ENCODE results near the gene CDT1. TPM values are rescaled to one million over a fixed set of nuclear protein-coding genes. Genes with fewer than 3 reads are reported as not detected.
A peak's percentile ranks its signal among the peaks of the same experiment; 100 is the strongest.

The CDT1 gene
- total RNA-seq, 4 donors from 2014 or later, result 7.9 to 28.1 (median 10.1) TPM

DNA sequence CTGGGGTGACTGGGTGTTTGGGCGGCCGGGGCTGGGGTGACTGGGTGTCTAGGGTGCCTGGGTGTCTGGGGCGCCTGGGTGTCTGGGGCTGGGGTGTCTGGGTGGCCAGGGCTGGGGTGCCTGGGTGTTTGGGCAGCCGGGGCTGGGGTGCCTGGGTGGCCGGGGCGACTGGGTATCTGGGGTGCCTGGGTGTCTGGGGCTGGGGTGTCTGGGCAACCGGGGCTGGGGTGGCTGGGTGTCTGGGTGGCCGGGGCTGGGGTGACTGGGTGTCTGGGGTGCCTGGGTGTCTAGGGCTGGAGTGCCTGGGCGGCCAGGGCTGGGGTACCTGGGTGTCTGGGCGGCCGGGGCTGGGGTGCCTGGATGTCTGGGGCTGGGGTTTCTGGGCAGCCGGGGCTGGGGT is 21.6 kb downstream of the CDT1 start:
- Histone ChIP-seq H3K9me3 (no peaks in the 10 kb centered on the region), H3K36me3 (peaks cover 0 to 58% (median 0%) of the 10 kb centered on the region in 3 donors), H3K27me3 (no peaks in the 10 kb centered on the region), H3K4me1 (peaks cover 0 to 9% (median 2%) of the 10 kb centered on the region in 4 donors), H3K4me3 (no peak overlapping the region), H3K27ac (peak overlapping the region in 1 of 4 donors; percentile 62)
- TF ChIP-seq CTCF (IDR thresholded peaks at IDR 0.05) (no peak), POLR2A (IDR thresholded peaks at IDR 0.05) (no peak)
- no peak for DNase-seq

DNA sequence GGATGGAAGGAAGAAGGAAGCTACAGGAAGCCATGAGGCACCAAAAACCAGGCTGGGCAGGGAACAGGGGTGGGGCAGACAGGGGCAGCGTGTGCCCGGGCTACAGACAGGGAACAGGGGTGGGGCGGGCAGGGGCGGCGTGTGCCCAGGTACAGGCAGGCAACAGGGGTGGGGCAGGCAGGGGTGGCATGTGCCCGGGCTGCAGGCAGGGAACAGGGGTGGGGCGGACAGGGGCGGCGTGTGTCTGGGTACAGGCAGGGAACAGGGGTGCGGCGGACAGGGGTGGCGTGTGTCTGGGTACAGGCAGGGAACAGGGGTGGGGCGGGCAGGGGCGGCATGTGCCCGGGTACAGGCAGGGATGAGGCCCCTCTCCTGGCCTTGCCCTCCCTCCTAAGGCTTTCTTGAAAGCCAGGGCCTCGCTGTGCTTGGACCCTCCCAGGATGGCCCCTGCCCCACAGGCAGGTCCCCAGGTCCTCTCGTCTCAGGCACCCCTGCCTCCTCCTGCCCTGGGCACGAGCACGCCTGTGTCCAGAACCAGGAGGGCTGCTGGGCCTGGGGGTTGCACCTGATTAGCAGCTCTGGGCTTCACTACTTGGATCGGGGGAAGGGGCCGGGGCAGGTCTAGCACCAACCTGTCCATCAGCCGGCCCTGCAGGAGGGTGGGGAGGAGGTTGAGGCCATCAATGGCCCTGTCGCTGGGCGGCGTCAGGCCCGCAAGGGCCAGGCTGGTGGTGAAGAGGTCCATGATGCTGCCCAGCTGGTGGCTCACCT is 22.7 kb downstream of the CDT1 start:
- TF ChIP-seq POLR2A (IDR thresholded peaks at IDR 0.05) (no peak), CTCF (IDR thresholded peaks at IDR 0.05) (no peak)
- peaks cover 0 to 9% (median 2%) of the 10 kb centered on the region in 4 donors for H3K4me1 ChIP-seq
- DNase-seq, result peak in 2 of 3 donors; percentile 80 to 88
- H3K36me3 ChIP-seq, result peaks cover 0 to 58% (median 0%) of the 10 kb centered on the region in 3 donors
- H3K4me3 ChIP-seq, result no peak overlapping the region
- H3K9me3 ChIP-seq, result no peaks in the 10 kb centered on the region
- H3K27me3 ChIP-seq, result no peaks in the 10 kb centered on the region
- H3K27ac ChIP-seq, result peak overlapping the region in 1 of 4 donors; percentile 63

GRCh38 chr16:88827727-88828126 is 24.1 kb downstream of the CDT1 start:
- no peak overlapping the region for H3K27ac ChIP-seq
- peaks cover 0 to 9% (median 2%) of the 10 kb centered on the region in 4 donors for H3K4me1 ChIP-seq
- no peak for DNase-seq
- TF ChIP-seq POLR2A (IDR thresholded peaks at IDR 0.05) (no peak), CTCF (IDR thresholded peaks at IDR 0.05) (no peak)
- no peak overlapping the region for H3K4me3 ChIP-seq
- no peaks in the 10 kb centered on the region for H3K9me3 ChIP-seq
- no peaks in the 10 kb centered on the region for H3K27me3 ChIP-seq
- H3K36me3 ChIP-seq, result peaks cover 0 to 48% (median 0%) of the 10 kb centered on the region in 3 donors

- TF ChIP-seq POLR2A (IDR thresholded peaks at IDR 0.05) (no peak), CTCF (IDR thresholded peaks at IDR 0.05) (no peak)
- H3K27me3 ChIP-seq, result no peaks in the 10 kb centered on the region
- H3K36me3 ChIP-seq, result peaks cover 0 to 42% (median 0%) of the 10 kb centered on the region in 3 donors
- H3K9me3 ChIP-seq, result no peaks in the 10 kb centered on the region
- DNase-seq, result no peak
- no peak overlapping the region for H3K4me3 ChIP-seq
- H3K4me1 ChIP-seq, result peaks cover 0 to 9% (median 2%) of the 10 kb centered on the region in 4 donors
- no peak overlapping the region for H3K27ac ChIP-seq
Observed at GRCh38 chr16:88828711-88829110, 25.1 kb downstream of the CDT1 start.

GRCh38 chr16:88830258-88830657 is 26.7 kb downstream of the CDT1 start:
- peaks cover 0 to 34% (median 0%) of the 10 kb centered on the region in 3 donors for H3K36me3 ChIP-seq
- peaks cover 0 to 9% (median 2%) of the 10 kb centered on the region in 4 donors for H3K4me1 ChIP-seq
- no peak overlapping the region for H3K4me3 ChIP-seq
- peak overlapping the region in 3 of 4 donors; percentile 38 to 72 (median 52) for H3K27ac ChIP-seq
- DNase-seq, result peak in 1 of 3 donors; percentile 67
- no peaks in the 10 kb centered on the region for H3K9me3 ChIP-seq
- no peaks in the 10 kb centered on the region for H3K27me3 ChIP-seq
- TF ChIP-seq CTCF (IDR thresholded peaks at IDR 0.05) (no peak), POLR2A (IDR thresholded peaks at IDR 0.05) (no peak)

Data from Peyer's patch (tissue), 4 donors.